Measurements from ENCODE around the gene TMCC2.

TMCC2 gene

GRCh38 chr1:205240118-205240517 lies 12.4 kb downstream of the TMCC2 start:
- no peak for DNase-seq (ENCODE audit: low spot score)

- DNase-seq (ENCODE audit: low spot score) = no peak
These were observed 12.8 kb downstream of the TMCC2 start for GRCh38 chr1:205240569-205240968.

- DNase-seq (ENCODE audit: low spot score) = no peak
These were observed 13.8 kb downstream of the TMCC2 start for GRCh38 chr1:205241366-205242030.

- DNase-seq (ENCODE audit: low spot score) = no peak
These were observed 15.8 kb downstream of the TMCC2 start for GRCh38 chr1:205243350-205244191.

- DNase-seq (ENCODE audit: low spot score) = no peak
These were observed 16.6 kb downstream of the TMCC2 start for GRCh38 chr1:205244384-205244783.

GRCh38 chr1:205245096-205245495 lies 17.4 kb downstream of the TMCC2 start:
- DNase-seq (ENCODE audit: low spot score) = peak; percentile 37

GRCh38 chr1:205246351-205247119 lies 18.8 kb downstream of the TMCC2 start:
- peak; percentile 26 for DNase-seq (ENCODE audit: low spot score)

- DNase-seq (ENCODE audit: low spot score) = no peak
These were observed 19.6 kb downstream of the TMCC2 start for GRCh38 chr1:205247130-205247921.

- DNase-seq (ENCODE audit: low spot score) = no peak
These were observed 21.3 kb downstream of the TMCC2 start for GRCh38 chr1:205248793-205249601.

- no peak for DNase-seq (ENCODE audit: low spot score)
These were observed 21.9 kb downstream of the TMCC2 start for GRCh38 chr1:205249651-205250050.

GRCh38 chr1:205250699-205251098 lies 23.0 kb downstream of the TMCC2 start:
- DNase-seq (ENCODE audit: low spot score) = no peak

- no peak for DNase-seq (ENCODE audit: low spot score)
These were observed 23.8 kb downstream of the TMCC2 start for GRCh38 chr1:205251576-205251975.

GRCh38 chr1:205255941-205256780 lies 28.4 kb downstream of the TMCC2 start:
- DNase-seq (ENCODE audit: low spot score) = peak; percentile 92

GRCh38 chr1:205256951-205257625 lies 29.3 kb downstream of the TMCC2 start:
- DNase-seq (ENCODE audit: low spot score) = no peak

- no peak for DNase-seq (ENCODE audit: low spot score)
These were observed 30.0 kb downstream of the TMCC2 start for GRCh38 chr1:205257735-205258134.

GRCh38 chr1:205258261-205258691 lies 30.5 kb downstream of the TMCC2 start:
- no peak for DNase-seq (ENCODE audit: low spot score)

- DNase-seq (ENCODE audit: low spot score) = no peak
These were observed 31.0 kb downstream of the TMCC2 start for GRCh38 chr1:205258719-205259118.

GRCh38 chr1:205259324-205259832 lies 31.6 kb downstream of the TMCC2 start:
- no peak for DNase-seq (ENCODE audit: low spot score)

- DNase-seq (ENCODE audit: low spot score) = no peak
These were observed 32.3 kb downstream of the TMCC2 start for GRCh38 chr1:205259998-205260397.

All from left forelimb (tissue), 1 donor.